IgD-negative memory B cell (primary cell): ENCODE data around the gene VPS37B. TPM values are rescaled to one million over a fixed set of nuclear protein-coding genes. Genes with fewer than 3 reads are reported as not detected.

Experiments
- H3K27ac Mint-ChIP-seq, 3 donors: one replicate each; pipeline ENCODE4 v1.8.0; 2020 to 2022; ENCODE audit warnings: mild to moderate bottlenecking in 3 of 3, mixed read lengths in 3 of 3, moderate library complexity in 1 of 3
- H3K27me3 Mint-ChIP-seq: one replicate; pipeline ENCODE4 v1.8.0; 2021; ENCODE audit warnings: mixed read lengths
- H3K36me3 Mint-ChIP-seq: one replicate; pipeline ENCODE4 v1.8.0; 2020; ENCODE audit warnings: mild to moderate bottlenecking, mixed read lengths
- H3K4me1 Mint-ChIP-seq, 3 donors: one replicate each; pipeline ENCODE4 v1.8.0; 2020 to 2022; ENCODE audit warnings: mixed read lengths in 3 of 3, mild to moderate bottlenecking in 1 of 3
- H3K4me3 Mint-ChIP-seq, 4 donors: one replicate each; pipeline ENCODE4 v1.8.0; 2020 to 2022; ENCODE audit warnings: mild to moderate bottlenecking in 4 of 4, mixed read lengths in 4 of 4, moderate library complexity in 3 of 4
- H3K9me3 Mint-ChIP-seq, 3 donors: one replicate each; pipeline ENCODE4 v1.8.0; 2020 to 2021; ENCODE audit warnings: mixed read lengths in 3 of 3, mild to moderate bottlenecking in 1 of 3
- polyA plus RNA-seq: library from polyadenylated mRNA; unstranded; fragments of 300-500 nt; fragmentation: Illumina TruSeq; gene quantifications from one replicate; pipeline ENCODE4 v1.2.3, GENCODE V29; 2021

The VPS37B gene
- polyA plus RNA-seq, 1 donor from 2014 or later: 48.1 TPM

DNA sequence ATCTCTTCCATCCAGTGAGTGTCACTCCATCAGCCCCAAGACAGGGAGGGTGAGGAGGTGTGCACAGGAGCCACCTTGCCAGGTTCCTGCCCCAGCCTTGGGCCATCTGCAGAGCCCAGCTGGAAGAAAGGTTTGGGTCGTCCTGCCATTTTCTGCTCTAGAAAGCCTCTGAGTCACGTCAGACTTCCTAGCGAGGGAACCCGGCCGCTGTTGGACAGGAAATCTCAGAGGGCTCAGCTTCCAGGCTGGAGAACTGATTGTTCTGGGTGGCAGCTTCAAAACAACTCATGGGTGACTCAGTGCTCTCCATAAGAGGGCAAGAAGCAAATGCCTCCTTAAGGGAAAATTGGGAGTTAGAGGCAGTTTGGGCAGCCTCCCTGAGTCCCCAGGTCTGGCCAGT lies 44.1 kb downstream of the VPS37B start:
- Mint-ChIP-seq H3K27me3 (no peaks in the 10 kb centered on the region), H3K4me3 (peak overlapping the region in 1 of 4 donors; percentile 27), H3K4me1 (no peaks in the 10 kb centered on the region), H3K36me3 (no peaks in the 10 kb centered on the region), H3K9me3 (no peaks in the 10 kb centered on the region), H3K27ac (peak overlapping the region in 1 of 3 donors; percentile 60)

DNA sequence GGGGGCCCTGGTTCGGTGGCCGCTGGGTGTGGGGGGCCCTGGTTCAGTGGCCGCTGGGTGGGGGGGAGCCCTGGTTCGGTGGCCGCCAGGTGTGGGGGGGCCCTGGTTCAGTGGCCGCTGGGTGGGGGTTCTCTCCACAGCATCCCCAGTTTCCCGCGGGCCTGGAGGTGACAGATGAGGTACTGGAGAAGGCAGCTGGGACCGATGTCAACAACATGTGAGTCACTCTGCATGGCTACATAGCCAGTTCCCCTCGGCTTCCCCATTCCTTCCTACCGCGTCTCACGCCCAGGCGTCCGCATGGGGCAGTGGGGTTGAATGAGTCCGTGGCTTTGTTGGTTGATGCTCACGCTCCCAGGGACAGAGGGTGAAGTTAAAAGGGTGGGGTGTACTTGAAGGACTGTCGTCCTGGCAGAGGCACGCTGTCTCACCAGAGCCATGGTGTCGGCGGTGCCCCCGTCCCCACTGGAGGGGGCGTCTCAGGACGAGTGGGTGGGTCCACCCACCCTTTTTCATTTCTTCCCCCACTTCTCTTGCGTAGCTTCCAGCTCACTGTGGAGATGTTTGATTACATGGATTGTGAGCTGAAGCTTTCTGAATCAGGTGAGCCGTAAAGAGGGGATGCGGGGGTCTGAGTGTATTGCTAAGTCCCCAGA lies 45.1 kb downstream of the VPS37B start:
- no peak overlapping the region for H3K4me3 Mint-ChIP-seq
- H3K36me3 Mint-ChIP-seq: no peaks in the 10 kb centered on the region
- H3K27me3 Mint-ChIP-seq: no peaks in the 10 kb centered on the region
- H3K27ac Mint-ChIP-seq: no peak overlapping the region
- no peaks in the 10 kb centered on the region for H3K9me3 Mint-ChIP-seq
- H3K4me1 Mint-ChIP-seq: no peaks in the 10 kb centered on the region

DNA sequence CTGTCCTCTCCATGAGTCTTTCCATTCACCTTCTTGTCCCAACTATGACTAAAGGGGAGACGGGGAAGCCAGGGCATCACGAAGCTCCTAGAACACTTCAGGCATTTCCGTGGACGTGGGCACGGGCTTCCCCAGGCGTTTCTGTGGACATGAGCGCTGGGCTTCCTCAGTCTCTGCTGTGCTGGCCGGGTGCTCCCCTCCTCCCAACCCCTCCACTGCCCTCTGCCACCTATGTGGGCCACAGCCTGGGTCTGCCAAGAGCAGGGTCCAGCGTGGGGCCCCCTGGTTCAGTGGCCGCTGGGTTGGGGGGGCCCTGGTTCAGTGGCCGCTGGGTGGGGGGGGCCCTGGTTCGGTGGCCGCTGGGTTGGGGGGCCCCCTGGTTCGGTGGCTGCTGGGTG lies 45.9 kb downstream of the VPS37B start:
- no peaks in the 10 kb centered on the region for H3K27me3 Mint-ChIP-seq
- no peaks in the 10 kb centered on the region for H3K4me1 Mint-ChIP-seq
- no peak overlapping the region for H3K27ac Mint-ChIP-seq
- H3K4me3 Mint-ChIP-seq: no peak overlapping the region
- H3K9me3 Mint-ChIP-seq: no peaks in the 10 kb centered on the region
- no peaks in the 10 kb centered on the region for H3K36me3 Mint-ChIP-seq

DNA sequence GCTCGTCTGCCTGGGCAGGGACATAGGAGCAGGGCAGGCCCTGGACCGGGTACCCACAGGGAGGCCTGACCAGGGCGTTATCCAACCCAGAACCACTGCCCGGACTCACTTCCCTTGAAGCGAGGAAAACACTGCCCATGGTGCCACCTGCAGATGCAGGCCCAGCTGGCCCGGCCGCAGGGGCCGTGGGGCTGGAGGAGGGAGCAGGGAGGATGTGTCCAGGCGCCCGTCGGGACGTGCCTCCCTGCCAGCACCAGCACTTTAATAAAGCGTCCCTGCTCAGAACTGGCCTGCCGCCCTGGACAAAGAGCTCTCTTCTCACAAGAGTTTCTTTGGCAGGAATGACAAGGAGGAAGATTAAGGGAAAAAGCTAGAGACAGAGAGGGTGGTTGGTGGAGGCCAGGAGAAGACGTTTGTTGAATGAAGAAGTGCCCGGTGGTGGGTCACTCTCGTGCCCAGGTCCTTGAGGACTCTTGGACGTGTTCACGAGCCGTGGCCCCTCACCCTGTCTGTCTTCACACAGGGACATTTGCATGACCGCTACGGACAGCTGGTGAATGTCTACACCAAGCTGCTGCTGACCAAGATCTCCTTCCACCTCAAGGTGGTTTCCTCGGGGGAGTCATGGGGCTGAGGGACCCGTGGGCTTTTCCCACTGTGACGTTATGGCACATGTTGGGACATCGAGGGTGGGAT lies 46.4 kb downstream of the VPS37B start:
- H3K27ac Mint-ChIP-seq: peak overlapping the region in 1 of 3 donors; percentile 32
- no peaks in the 10 kb centered on the region for H3K36me3 Mint-ChIP-seq
- H3K4me1 Mint-ChIP-seq: peaks cover 0 to 3% (median 0%) of the 10 kb centered on the region in 3 donors
- no peaks in the 10 kb centered on the region for H3K9me3 Mint-ChIP-seq
- no peaks in the 10 kb centered on the region for H3K27me3 Mint-ChIP-seq
- H3K4me3 Mint-ChIP-seq: peak overlapping the region in 1 of 4 donors; percentile 38

DNA sequence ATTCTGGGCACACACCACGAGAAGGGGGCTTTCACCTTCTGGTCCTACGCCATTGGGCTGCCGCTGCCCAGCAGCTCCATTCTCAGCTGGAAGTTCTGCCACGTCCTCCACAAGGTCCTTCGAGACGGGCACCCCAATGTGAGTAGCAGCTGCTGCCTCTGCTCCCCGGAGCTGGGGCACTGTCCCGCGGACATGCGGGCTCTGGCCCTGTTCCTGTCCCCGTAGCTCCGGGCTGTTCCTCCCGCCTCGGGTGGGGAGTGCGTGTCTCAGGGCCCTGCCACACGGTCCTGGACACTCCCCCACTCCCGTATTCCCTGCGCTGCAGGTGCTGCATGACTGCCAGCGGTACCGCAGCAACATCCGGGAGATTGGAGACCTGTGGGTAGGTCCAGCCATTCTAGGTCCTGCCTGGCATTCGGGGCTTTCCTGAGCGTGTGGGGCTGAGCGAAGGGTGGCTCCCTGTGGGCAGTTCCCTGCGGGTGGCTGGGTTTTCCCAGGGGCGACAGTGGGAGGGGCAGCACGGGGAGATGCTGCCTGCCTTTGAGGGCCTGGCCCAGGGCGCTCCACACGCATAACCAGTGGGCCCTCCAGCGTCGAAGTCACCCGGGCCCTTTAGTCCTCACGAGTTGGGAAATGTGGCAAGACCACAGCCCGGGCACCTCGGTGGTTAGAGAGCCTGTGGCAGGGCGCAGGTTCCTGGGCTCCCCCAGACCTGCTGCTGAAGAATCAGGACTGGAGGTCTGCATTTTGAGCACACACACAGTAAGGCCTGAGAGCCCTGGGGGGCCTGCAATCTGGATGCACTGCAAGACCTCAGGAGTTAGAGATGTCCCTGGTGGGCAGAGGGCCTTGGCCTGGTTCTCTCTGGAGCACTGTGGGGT lies 47.2 kb downstream of the VPS37B start:
- Mint-ChIP-seq H3K27ac (peak overlapping the region in 1 of 3 donors; percentile 32), H3K36me3 (no peaks in the 10 kb centered on the region), H3K4me1 (peaks cover 0 to 7% (median 0%) of the 10 kb centered on the region in 3 donors), H3K4me3 (no peak overlapping the region), H3K9me3 (no peaks in the 10 kb centered on the region), H3K27me3 (no peaks in the 10 kb centered on the region)

DNA sequence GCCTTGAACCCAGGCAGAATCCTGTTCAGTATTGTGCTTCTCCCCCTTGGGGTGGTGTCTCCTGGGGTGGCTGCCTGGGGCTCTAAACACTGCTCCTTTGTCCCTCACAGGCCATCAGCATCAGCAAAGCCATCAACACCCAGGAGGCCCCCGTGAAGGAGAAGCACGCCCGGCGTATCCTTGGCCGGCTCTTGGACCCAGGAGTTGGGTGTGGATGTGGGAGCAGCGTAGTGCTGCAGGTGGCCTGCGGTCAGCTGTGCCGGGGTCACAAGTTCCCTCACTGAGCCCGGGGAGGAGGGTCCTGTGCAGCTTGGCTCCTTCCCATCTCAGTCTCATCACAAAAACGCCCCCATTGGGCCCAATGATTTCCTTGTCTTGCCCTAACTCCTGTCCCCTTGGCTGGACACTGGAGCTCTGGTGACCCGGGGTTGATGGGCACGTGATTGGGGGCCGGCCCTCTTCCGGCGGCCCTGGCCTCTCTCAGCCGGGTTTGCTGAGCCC lies 48.0 kb downstream of the VPS37B start:
- Mint-ChIP-seq H3K27ac (no peak overlapping the region), H3K27me3 (no peaks in the 10 kb centered on the region), H3K4me1 (peaks cover 0 to 8% (median 0%) of the 10 kb centered on the region in 3 donors), H3K36me3 (no peaks in the 10 kb centered on the region), H3K4me3 (no peak overlapping the region), H3K9me3 (no peaks in the 10 kb centered on the region)

DNA sequence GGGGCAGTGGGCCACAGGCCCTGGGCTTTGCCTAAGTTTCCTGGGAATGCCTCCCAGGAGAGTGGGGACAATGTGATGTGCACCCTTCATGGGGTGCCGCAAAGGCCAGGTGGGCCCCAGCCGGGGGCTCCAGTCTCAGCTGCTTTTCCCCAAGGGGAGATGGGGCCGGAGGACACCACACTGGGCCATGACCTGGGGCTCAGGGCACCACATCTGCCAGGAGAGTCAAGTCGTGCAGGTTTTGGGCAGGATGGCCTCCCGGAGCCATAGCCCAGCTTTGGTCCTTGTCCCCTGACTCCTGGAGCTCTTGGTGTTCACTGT lies 48.4 kb downstream of the VPS37B start:
- Mint-ChIP-seq H3K9me3 (no peaks in the 10 kb centered on the region), H3K27ac (no peak overlapping the region), H3K4me3 (no peak overlapping the region), H3K4me1 (peaks cover 0 to 9% (median 0%) of the 10 kb centered on the region in 3 donors), H3K27me3 (no peaks in the 10 kb centered on the region), H3K36me3 (no peaks in the 10 kb centered on the region)

DNA sequence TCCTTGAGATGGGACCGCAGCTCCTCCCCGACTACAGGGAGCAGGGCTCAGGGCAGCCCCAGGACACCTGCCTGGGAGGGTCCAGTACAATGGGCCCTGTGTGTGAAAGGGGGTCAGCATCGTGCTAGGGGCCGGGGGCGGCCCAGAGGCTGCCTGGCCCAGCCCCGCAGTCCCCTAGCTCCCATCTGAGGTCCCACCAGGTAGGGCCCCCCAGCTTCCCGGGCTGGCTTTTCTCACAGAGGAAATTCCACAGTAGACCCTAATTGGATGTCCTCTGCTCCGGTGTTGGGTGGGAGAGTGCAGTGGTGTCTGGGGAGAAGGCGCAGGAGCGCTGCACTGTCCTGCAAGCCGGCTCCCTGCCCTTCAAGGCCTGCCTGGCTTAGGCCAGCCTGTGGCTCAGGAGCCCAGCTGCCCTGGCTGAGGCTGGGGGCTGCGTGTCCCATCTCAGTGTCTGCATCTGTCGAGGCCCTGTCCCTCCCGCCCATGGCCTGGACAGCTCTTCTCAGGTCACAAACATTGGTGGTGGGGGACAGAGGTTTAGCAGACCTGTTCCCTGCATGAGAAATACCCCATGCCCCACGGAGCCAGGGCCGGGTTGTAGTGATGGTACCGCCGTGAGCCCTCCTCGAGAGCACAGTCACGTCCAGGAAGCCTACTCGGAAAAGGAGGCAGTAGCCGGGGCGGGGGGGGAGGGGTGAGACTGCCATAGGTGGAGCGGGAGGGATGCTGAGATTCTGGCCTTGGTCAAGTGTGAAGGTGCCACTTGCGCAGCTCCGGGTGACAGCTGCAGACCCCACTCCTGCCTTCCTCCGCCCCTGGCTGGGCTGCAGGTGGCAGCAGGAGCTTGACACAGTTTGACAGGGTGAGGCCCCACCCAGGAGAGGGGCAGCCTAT lies 49.1 kb downstream of the VPS37B start:
- H3K9me3 Mint-ChIP-seq: no peaks in the 10 kb centered on the region
- no peak overlapping the region for H3K4me3 Mint-ChIP-seq
- no peaks in the 10 kb centered on the region for H3K36me3 Mint-ChIP-seq
- H3K4me1 Mint-ChIP-seq: peaks cover 4 to 15% (median 5%) of the 10 kb centered on the region in 3 donors
- no peaks in the 10 kb centered on the region for H3K27me3 Mint-ChIP-seq
- no peak overlapping the region for H3K27ac Mint-ChIP-seq

DNA sequence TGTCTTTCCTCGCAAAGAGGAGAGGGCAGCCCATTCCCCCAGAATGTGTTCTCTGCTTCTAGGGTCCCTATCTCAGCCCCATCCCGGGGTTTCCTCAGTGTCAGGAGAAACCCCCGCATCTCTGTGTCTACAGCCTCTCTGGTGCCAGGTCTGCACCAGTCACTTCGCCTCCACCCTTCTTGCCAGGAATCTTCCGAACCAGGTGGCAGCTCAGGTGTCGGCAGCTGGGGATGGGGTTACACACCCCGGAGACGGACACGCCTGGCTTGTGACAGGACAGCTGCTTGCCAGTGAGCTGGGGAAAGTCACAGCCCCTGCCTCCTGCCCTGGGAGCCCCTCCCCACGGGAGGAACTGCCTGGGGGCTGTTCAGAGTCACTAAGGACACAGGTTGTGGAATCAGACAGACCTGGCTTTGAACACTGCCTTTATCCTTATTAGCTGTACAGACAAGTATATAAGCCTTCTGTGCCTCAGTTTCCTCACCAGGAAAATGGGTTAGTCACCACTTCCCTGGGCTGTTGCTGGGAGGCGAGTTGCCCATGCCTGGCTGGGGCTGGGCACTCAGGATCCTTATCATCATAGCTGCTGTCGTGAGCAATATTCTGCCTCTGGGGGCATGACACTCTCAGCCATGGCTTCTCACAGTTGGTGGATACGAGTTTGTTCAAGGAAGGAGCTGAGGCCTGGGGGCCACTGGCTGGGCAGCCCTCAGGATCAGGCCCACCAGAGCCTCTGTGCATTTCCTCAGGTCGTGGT lies 49.9 kb downstream of the VPS37B start:
- no peaks in the 10 kb centered on the region for H3K27me3 Mint-ChIP-seq
- no peak overlapping the region for H3K4me3 Mint-ChIP-seq
- H3K4me1 Mint-ChIP-seq: peaks cover 6 to 23% (median 11%) of the 10 kb centered on the region in 3 donors
- no peaks in the 10 kb centered on the region for H3K36me3 Mint-ChIP-seq
- H3K9me3 Mint-ChIP-seq: no peaks in the 10 kb centered on the region
- peak overlapping the region in 2 of 3 donors; percentile 27 to 32 for H3K27ac Mint-ChIP-seq

DNA sequence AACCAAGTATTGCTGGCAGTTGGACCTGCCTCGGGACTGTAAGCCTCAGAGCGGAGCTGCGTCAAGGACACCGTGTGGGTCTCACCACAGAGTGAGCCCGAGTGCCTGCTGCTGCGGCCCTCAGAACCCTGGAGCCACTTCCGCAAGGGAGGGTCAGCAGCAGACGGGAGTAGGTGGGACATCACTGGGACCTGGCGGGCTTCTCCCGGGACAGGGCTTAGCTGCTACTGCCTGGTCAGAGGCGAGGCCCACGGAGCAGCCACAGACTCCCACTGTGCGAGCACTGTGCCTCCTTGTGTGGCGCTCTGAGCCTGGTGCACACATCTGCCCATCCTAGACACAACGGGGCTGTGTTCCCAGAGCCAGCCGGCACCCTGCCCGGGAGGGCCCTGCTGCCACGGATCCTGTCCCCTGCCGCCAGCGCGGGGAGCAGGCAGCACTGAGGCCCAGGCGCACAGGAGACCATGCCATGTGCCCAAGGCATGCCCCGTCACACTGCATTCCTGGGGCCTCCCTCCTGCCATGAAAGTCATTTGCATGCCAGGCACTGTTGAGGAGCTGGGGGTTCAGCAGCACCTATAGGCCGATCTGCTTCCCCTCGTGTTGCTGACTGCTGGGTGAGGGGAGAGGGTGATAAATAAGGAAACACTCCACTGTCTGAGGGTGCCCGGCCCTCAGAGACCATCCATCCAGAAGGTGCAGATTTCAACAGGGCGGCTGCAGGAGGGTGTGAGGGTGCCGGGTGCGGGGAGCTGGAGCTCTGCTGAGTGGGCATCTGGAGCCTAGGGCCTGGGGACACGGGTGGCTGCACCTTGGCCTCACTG lies 50.7 kb downstream of the VPS37B start:
- H3K27ac Mint-ChIP-seq: peak overlapping the region in 1 of 3 donors; percentile 27
- no peaks in the 10 kb centered on the region for H3K9me3 Mint-ChIP-seq
- no peaks in the 10 kb centered on the region for H3K36me3 Mint-ChIP-seq
- peaks cover 6 to 27% (median 15%) of the 10 kb centered on the region in 3 donors for H3K4me1 Mint-ChIP-seq
- H3K27me3 Mint-ChIP-seq: no peaks in the 10 kb centered on the region
- no peak overlapping the region for H3K4me3 Mint-ChIP-seq

DNA sequence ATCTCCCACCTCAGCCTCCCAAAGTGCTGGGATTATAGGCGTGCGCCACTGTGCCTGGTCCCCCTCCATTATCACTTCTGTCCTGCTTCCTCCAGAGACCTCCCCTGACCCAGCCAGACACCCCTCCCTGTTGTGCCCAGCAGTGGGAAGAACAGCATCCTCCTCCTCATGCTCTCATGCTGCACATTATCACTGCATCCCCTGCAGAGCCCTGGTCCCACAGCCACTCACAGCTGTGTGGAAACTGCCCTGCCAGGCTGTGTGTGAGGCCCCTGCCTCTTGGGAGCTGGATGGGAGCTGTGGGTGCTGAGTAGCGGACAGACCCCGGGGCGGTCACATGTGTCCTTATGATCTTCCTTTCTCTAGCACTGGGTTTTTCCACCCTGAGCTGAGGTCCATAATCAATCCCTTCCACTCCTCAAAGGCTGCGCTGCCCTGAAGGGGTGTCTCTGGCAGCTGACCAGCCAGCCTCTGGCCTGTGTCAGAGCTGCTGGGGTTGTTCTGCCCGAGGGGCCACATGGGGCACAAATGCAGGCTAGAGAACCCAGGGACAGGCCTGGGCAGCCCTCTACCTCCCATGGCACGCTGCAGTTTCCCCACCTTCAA lies 51.5 kb downstream of the VPS37B start:
- no peaks in the 10 kb centered on the region for H3K27me3 Mint-ChIP-seq
- H3K4me3 Mint-ChIP-seq: peak overlapping the region in 1 of 4 donors; percentile 79
- no peaks in the 10 kb centered on the region for H3K9me3 Mint-ChIP-seq
- no peaks in the 10 kb centered on the region for H3K36me3 Mint-ChIP-seq
- peaks cover 9 to 32% (median 17%) of the 10 kb centered on the region in 3 donors for H3K4me1 Mint-ChIP-seq
- H3K27ac Mint-ChIP-seq: peak overlapping the region in 1 of 3 donors; percentile 28

DNA sequence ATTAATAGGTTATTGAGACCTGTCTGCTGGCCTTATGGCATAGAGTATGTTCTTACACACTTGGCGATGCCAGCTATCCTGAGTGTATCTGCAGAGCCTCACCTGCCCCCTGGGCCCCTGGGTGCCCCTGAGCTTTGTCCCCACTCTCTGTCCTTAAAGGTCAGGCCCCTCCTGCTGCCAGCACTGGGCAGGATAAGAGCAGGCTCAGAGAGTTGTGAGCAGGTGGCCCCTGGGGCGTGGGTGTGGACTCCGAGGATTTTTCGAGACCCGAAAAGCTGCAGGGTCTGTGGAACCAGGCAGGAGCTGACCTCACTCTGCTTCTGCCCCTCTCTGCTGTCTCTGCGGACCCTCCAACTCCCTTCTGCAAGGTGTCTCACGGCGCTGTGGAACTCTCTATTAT lies 52.5 kb downstream of the VPS37B start:
- peaks cover 18 to 42% (median 26%) of the 10 kb centered on the region in 3 donors for H3K4me1 Mint-ChIP-seq
- no peaks in the 10 kb centered on the region for H3K36me3 Mint-ChIP-seq
- H3K4me3 Mint-ChIP-seq: peak overlapping the region in 1 of 4 donors; percentile 78
- H3K27ac Mint-ChIP-seq: peak overlapping the region in 1 of 3 donors; percentile 25
- H3K9me3 Mint-ChIP-seq: no peaks in the 10 kb centered on the region
- H3K27me3 Mint-ChIP-seq: peaks cover 1% of the 10 kb centered on the region
